Endothelial cell of umbilical vein (primary cell): ENCODE measurements around the gene RARRES1. TPM values are rescaled to one million over a fixed set of nuclear protein-coding genes. Genes with fewer than 3 reads are reported as not detected.

Source experiments
- BruUV-seq: library from RNA; stranded (reverse); fragments of 400-500 nt; replicated peaks from 2 replicates; lab custom pipeline; 2021; lab: Mats Ljungman, UMichigan
- CTCF ChIA-PET: fragments of 300-600, 350-600 bp; sonication (Branson Sonifier 250); formaldehyde crosslinking; loops from one replicate; lab custom pipeline; 2021; ENCODE audit warnings: antibody characterized with exemption, inconsistent platforms; lab: Charles Lee
- POLR2A ChIA-PET: fragments of 300-600, 350-600 bp; sonication (Branson Sonifier 250); formaldehyde crosslinking; loops from one replicate; lab custom pipeline; 2021; ENCODE audit warnings: antibody characterized with exemption, inconsistent platforms; lab: Charles Lee
- DNase-seq: peaks from one replicate; pipeline ENCODE4 v3.0.0-alpha.2; 2011; ENCODE audit warnings: low read depth, low spot score
- FAIRE-seq: peaks from 2 replicates; lab custom pipeline; 2011; peaks lifted over from hg19 to GRCh38; lab: Jason Lieb, UNC
- H2AFZ ChIP-seq: 2 replicates; pipeline ENCODE4 v1.6.0; 2012; ENCODE audit warnings: low read depth, low read length, control low read depth, inconsistent platforms
- H3K27ac ChIP-seq: 2 replicates; pipeline ENCODE4 v1.5.1; 2011; ENCODE audit warnings: low read depth, mild to moderate bottlenecking, control low read depth, low read length, moderate library complexity; ENCODE audit not compliant: insufficient read depth
- H3K27me3 ChIP-seq, 2 experiments: 2 replicates each; pipeline versions ENCODE4 v1.6.0 to v1.6.1; 2011; ENCODE audit warnings: low read length in 2 of 2, mixed read lengths in 1 of 2; ENCODE audit not compliant: control insufficient read depth in 2 of 2, insufficient read depth in 2 of 2
- H3K36me3 ChIP-seq, 2 experiments: 2 replicates in 1 of 2; 3 replicates in 1 of 2; pipeline ENCODE4 v1.5.1; 2011; ENCODE audit warnings: low read length in 2 of 2, mild to moderate bottlenecking in 1 of 2, moderate library complexity in 1 of 2; ENCODE audit not compliant: control insufficient read depth in 2 of 2, insufficient read depth in 2 of 2; ENCODE audit errors: extremely low read depth in 1 of 2
- H3K4me1 ChIP-seq: 3 replicates; pipeline ENCODE4 v1.5.1; 2011; ENCODE audit warnings: mild to moderate bottlenecking, low read length; ENCODE audit not compliant: control insufficient read depth, insufficient read depth; ENCODE audit errors: extremely low read depth
- H3K4me2 ChIP-seq: 2 replicates; pipeline ENCODE4 v1.6.1; 2011; ENCODE audit warnings: low read length, control low read depth, mixed read lengths; ENCODE audit not compliant: insufficient read depth
- H3K4me3 ChIP-seq, 3 experiments: fragments of 200-600 bp in 1 of 3; sonication (generic), shearing (Covaris generic) in 1 of 3; replicated peaks in 1 of 3; 2 replicates each; pipeline ENCODE4 v1.5.1; 2011 to 2016; ENCODE audit warnings: control low read depth in 3 of 3, low read length in 3 of 3, mild to moderate bottlenecking in 2 of 3, inconsistent platforms in 1 of 3, low read depth in 1 of 3, moderate library complexity in 1 of 3; ENCODE audit not compliant: insufficient read depth in 1 of 3
- H3K79me2 ChIP-seq: 2 replicates; pipeline ENCODE4 v1.6.0; 2012; ENCODE audit warnings: low read length, inconsistent platforms; ENCODE audit not compliant: control insufficient read depth, insufficient read depth
- H3K9ac ChIP-seq: replicated peaks from 2 replicates; pipeline ENCODE3; 2011; ENCODE audit warnings: low read length, control low read depth; ENCODE audit not compliant: insufficient read depth; ENCODE audit errors: extremely low read depth
- H3K9me1 ChIP-seq: replicated peaks from 3 replicates; pipeline ENCODE4 v1.6.0; 2011; ENCODE audit warnings: mild to moderate bottlenecking, low read length; ENCODE audit not compliant: control insufficient read depth, insufficient read depth; ENCODE audit errors: extremely low read depth
- H3K9me3 ChIP-seq: replicated peaks from 2 replicates; pipeline ENCODE4 v1.5.1; 2012; ENCODE audit warnings: low read length, inconsistent platforms; ENCODE audit not compliant: control insufficient read depth, insufficient read depth
- H4K20me1 ChIP-seq: replicated peaks from 2 replicates; pipeline ENCODE3; 2011; ENCODE audit warnings: mild to moderate bottlenecking, low read length; ENCODE audit not compliant: control insufficient read depth, insufficient read depth; ENCODE audit errors: extremely low read depth
- CTCF ChIP-seq, 2 donors: IDR thresholded peaks; 1 replicate in 1 of 2; 2 replicates in 1 of 2; pipeline ENCODE4 v1.5.1; 2011; ENCODE audit warnings: low read length in 2 of 2, mild to moderate bottlenecking in 2 of 2, moderate library complexity in 2 of 2, control low read depth in 1 of 2, inconsistent platforms in 1 of 2, low read depth in 1 of 2; ENCODE audit not compliant: insufficient read depth in 1 of 2; ENCODE audit errors: extremely low read depth in 1 of 2
- EZH2 ChIP-seq: IDR thresholded peaks from 2 replicates; pipeline ENCODE4 v1.6.1; 2012; ENCODE audit warnings: borderline replicate concordance, low read depth, mild to moderate bottlenecking, moderate library complexity, low read length, inconsistent platforms; ENCODE audit not compliant: severe bottlenecking
- FOS ChIP-seq: IDR thresholded peaks from 2 replicates; pipeline ENCODE4 v1.6.1; 2011; ENCODE audit warnings: mild to moderate bottlenecking, low read length, moderate library complexity, borderline replicate concordance; ENCODE audit not compliant: insufficient read depth
- GATA2 ChIP-seq: IDR thresholded peaks from 2 replicates; pipeline ENCODE4 v1.7.0; 2011; ENCODE audit warnings: low read depth, mild to moderate bottlenecking, moderate library complexity, mixed read lengths, low read length; ENCODE audit not compliant: insufficient read length, insufficient read depth
- JUN ChIP-seq: IDR thresholded peaks from 2 replicates; pipeline ENCODE4 v1.6.1; 2011; ENCODE audit warnings: borderline replicate concordance, low read depth; ENCODE audit not compliant: insufficient read length, insufficient read depth
- MAX ChIP-seq: IDR thresholded peaks from 2 replicates; pipeline ENCODE4 v1.6.1; 2011; ENCODE audit not compliant: insufficient read depth, insufficient read length
- MYC ChIP-seq: IDR thresholded peaks from one replicate; pipeline ENCODE4 v1.6.1; 2011; ENCODE audit warnings: mild to moderate bottlenecking, low read depth, low read length
- POLR2A ChIP-seq: IDR thresholded peaks from 2 replicates; pipeline ENCODE4 v1.6.1; 2012; ENCODE audit warnings: low read depth, mild to moderate bottlenecking, control low read depth, low read length
- POLR2AphosphoS5 ChIP-seq: IDR thresholded peaks from 2 replicates; pipeline ENCODE4 v1.6.1; 2012; ENCODE audit warnings: low read depth, mild to moderate bottlenecking, control low read depth, low read length, moderate library complexity; ENCODE audit not compliant: insufficient read depth
- dilution Hi-C: fragments of 300-500 bp; cut with MboI; formaldehyde crosslinking; loops from one replicate; pipeline ENCODE4 v1.15.0; 2019; ENCODE audit warnings: low sequenced_read_pairs; ENCODE audit not compliant: extremely low pct_ligation_motif_present
- intact Hi-C: fragments of 100-400 bp; cut with micrococcal nuclease; formaldehyde crosslinking; loops from one replicate; pipeline ENCODE4 v1.10.0; 2022
- polyA plus RNA-seq, 4 experiments: library from polyadenylated mRNA; depleted of rRNA in 3 of 4; stranded (reverse) in 3 of 4; unstranded in 1 of 4; fragments of >200 nt; gene quantifications; 2 replicates each; pipeline versions ENCODE4 v1.2.1 to v1.2.3, GENCODE V29; 2011 to 2012; ENCODE audit warnings: missing spikeins in 1 of 4
- total RNA-seq: library from RNA; stranded (reverse); gene quantifications from 2 replicates; pipeline ENCODE4 v1.2.3, GENCODE V29; 2021

The RARRES1 gene
- total and polyA plus RNA-seq, 2 donors (not counting 3 experiments of a cell fraction or from before 2014, with no cell fraction given) = 0.98 to 1.5 TPM

- Histone ChIP-seq H3K4me3 (no peak overlapping the region), H3K36me3 (no peaks in the 10 kb centered on the region), H3K4me1 (peaks cover 8% of the 10 kb centered on the region), H3K27ac (no peak overlapping the region), H3K9me1 (no peaks in the 10 kb centered on the region), H3K27me3 (no peaks in the 10 kb centered on the region), H3K9me3 (no peaks in the 10 kb centered on the region), H3K79me2 (no peaks in the 10 kb centered on the region), H3K9ac (no peak overlapping the region), H2AFZ (no peak overlapping the region), H3K4me2 (no peak overlapping the region), H4K20me1 (no peaks in the 10 kb centered on the region)
- no TSS peak for BruUV-seq
- intact Hi-C loops (no loop called here), dilution Hi-C loops (no loop called here)
- no peak for TF ChIP-seq MAX
- TF ChIP-seq GATA2 = no peak
- TF ChIP-seq FOS = no peak
- TF ChIP-seq POLR2A = no peak
- TF ChIP-seq CTCF (IDR thresholded peaks at IDR 0.05; ENCODE audit: extremely low read depth in 1 of 2, insufficient read depth in 1 of 2, low read depth in 1 of 2, low read length in 2 of 2) = no peak
- no peak for TF ChIP-seq MYC
- TF ChIP-seq EZH2 = no peak
- TF ChIP-seq POLR2AphosphoS5 = no peak
- TF ChIP-seq JUN = no peak
- POLR2A ChIA-PET = no interaction called here
- FAIRE-seq (no peak), DNase-seq (no peak)
- CTCF ChIA-PET = no interaction called here
Observed at GRCh38 chr3:158763421-158763820, 31.2 kb upstream of the RARRES1 start.
